NOMO-1 treated with dmso at 0.1 percent for 144 hours (cell line): ENCODE data around the gene WNT9A.

Source experiments
- DNase-seq: peaks from one replicate; lab custom pipeline; 2025; ENCODE audit not compliant: unreplicated experiment; lab: John Stamatoyannopoulos, UW

Gene WNT9A

GRCh38 chr1:227924833-227925574 lies 22.7 kb downstream of the WNT9A start:
- DNase-seq = no peak

GRCh38 chr1:227924168-227924832 lies 23.4 kb downstream of the WNT9A start:
- DNase-seq = no peak

GRCh38 chr1:227923353-227924167 lies 24.2 kb downstream of the WNT9A start:
- no peak for DNase-seq

- DNase-seq = no peak
Measured at GRCh38 chr1:227922501-227923352, 25.0 kb downstream of the WNT9A start.

GRCh38 chr1:227921461-227922185 lies 26.1 kb downstream of the WNT9A start:
- no peak for DNase-seq

DNA sequence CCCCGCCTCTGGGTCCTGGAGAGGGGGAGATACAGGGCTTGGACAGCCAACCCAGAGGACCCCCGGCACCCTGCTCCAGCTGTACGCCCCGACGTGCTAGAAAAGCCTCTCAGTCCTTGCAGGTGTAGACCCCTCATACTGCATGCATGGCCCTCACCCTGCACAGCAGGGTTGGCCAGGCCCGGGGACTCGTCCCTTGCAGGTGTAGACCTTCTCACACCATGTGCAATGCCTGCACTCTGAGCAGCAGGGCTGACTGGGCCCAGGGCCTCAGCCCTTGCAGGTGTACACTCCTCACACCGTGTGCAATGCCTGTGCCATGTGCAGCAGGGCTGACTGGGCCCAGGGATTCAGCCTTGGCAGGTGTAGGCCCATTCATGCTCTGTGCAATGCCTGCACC lies 26.8 kb downstream of the WNT9A start:
- no peak for DNase-seq

DNA sequence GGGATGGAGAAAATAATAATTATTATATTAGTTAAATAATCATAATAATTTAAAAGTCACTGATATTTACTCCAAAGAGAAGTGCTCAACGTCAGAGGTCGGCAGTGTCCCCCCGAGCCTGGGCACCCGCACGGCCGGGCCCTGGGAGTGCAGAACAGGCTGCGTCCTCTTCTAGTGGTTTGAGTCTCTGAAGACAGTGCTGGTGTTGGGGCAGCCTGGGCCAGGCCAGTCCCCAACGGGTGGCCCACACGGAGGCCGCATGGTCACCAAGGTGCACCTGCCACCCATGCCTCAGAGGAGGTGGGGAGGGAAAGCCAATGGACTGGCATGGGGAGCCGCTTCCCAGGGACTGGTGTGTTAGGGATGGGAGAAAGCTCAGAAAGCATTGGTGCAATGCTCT lies 27.3 kb downstream of the WNT9A start:
- no peak for DNase-seq

DNA sequence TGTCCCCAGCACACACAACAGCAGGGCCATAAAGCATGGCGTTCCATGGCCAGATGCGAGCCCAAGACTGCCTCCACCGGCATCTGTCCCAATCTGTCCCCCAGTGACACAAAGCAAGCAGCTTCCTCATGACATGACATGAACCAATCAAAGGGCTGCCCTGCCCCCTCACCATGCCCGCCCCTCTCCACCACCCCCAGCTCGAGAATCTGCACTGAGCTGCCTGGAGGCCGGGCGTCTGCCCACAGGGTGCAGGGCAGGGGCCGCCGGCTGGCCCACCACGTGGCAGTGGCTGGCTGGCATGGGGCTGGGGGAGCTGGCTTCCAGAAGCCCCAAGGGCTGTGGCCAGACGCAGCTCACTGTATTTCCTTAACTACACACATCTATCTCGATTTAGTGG lies 27.8 kb downstream of the WNT9A start:
- DNase-seq = no peak

GRCh38 chr1:227918736-227919135 lies 29.0 kb downstream of the WNT9A start:
- DNase-seq = no peak

GRCh38 chr1:227918083-227918700 lies 29.5 kb downstream of the WNT9A start:
- no peak for DNase-seq

DNA sequence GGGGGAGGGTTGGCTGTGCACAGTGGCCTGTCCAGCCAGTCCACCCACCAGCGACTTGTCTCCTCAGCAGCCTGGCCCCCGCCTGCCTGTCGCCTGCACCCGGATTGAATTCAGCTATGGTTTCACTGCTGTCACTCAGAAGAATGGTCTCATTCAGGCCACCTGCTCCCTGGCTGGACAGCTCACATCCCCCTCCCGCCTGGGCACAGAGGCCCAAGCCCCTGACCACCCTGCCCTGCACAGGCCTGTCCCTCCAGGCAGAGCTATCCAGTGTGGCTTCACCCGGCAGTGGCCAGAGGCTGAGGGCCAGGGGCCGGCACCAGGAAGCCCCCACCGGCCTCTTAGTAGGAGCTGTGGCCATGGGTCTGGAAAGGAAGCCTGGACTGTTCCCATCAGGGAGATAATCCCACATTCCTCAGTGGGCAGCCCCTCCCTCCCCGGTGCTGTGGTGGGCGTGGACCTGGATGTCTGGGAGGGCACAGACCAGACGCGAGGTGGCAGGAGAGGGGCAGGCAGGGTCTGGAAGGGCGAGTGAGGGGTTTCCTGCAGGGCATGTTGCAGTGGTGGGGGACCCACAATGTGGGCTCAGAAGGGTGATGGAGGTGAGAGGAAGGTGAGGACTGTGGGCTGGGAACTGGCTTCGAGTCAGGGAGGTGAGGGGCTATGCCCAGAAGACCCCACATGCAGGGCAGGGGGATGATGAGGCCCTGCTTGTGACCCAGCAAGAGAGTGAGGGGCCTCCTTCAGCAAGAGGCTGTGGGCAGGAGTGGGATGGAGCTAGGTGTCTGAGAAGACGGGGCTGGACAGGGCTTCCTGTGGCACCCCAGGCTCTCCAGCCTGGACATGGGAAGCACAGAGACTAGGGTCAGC lies 30.4 kb downstream of the WNT9A start:
- no peak for DNase-seq

- DNase-seq = no peak
Measured at GRCh38 chr1:227916655-227917054, 31.1 kb downstream of the WNT9A start.

DNA sequence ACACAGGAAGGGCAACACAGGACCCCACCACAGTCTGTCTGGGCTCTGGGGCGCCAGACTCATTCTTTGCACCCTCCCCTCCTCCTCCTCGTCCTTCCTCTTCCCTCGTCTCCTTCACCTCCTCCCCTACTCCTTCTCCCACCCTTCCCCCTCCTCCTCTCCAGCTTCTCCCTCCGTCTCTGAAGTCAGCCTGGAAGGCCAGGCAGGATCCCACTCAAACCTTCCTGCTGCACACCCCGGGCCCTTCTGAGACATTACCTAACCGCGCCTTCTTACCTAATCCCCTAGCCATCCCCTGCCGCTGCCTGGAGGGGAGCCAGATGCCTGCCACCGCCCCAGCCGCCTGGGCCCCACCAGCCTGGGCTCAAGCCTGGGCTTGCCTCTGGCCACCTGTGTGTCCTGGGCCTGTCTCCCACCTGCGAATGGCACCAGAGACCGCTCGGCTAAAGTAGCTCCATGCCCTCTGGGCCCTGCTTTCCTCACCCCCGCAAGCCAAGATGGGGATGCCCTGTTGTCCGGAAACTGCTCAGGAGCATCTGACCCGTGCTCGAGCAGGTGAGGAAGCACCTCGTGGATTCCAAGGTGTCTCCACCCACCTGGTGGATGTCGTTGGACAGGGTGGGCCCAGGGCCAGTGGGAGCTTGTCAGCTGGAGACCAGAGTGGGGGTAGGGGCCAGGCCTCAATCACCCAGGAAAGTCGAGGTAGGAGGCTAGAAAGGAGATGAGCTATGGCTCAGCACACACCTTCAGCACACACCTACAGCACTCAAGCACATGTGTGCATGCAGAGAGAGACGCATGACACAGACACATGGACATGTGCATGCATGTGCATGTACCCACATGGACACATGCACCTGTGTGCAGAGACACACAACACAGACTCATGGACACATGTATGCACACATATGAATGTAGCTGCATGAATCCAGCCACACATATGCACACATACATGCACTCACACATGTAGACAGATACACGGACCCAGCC lies 31.9 kb downstream of the WNT9A start:
- no peak for DNase-seq

- DNase-seq = no peak
Measured at GRCh38 chr1:227914801-227915563, 32.8 kb downstream of the WNT9A start.

DNA sequence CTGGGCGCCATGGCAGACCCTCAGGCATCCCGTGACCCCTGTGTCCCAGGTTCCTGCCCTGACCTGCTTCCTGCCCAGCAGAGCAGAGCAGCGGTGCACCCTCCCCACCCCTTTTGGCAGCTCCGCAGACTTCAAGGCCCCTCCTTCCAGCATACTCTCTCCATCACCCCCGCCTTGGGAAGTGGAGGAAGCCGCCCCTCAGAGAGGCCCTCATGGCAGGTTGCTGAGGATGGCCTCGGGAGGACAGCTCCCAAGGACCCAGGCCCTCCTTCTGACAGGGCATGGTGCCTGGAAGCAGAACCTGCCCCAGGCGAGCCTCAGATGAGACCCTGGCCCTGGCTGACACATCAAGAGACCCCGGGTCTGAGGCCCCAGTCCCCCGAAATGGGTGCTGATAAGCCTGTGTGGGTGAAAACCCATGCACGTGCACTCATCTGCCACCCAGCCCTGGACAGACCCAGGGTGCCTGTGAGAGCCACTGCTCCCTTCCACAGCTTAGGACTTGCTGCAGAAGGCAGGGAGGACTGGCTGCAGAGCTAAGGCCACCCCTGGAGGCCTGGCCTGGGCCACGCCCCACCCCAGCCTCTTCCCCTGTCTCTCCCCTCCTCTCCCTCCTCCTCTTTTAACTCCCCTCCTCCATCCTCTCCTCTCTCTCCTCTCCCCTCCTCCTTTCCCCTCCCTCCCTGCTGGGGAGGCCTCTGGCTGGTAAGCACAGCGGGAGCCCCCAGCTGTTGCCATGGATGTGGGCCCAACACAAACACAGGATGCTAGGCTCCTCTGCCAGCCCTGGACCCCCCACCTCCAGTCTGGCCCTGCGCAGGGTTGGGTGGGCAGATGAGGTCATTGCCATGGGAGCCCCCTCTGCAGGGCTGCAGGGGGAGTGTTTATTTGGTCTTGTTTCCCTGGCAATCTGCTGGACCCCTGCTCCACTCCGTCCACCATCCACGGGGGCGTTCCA lies 33.7 kb downstream of the WNT9A start:
- DNase-seq = no peak

DNA sequence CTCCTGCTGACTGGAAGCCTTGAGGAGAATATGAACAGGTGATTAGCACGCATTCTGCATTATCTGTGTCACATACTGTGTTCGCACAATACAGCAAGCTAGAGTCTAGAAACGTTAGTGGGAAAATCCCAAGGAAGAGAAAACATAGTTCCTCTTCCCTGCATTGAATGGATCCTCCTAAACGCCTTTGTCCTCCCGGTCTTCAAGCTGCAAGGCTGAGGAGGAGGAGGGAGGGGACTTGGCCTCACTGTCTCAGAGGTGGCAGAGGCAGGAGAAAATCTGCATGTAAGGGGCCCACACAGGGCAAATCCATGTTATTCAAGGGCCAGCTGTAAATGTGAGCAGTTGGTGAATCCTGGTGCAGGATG lies 34.4 kb downstream of the WNT9A start:
- no peak for DNase-seq
